ENCODE data around the gene FPR2. TPM values are rescaled to one million over a fixed set of nuclear protein-coding genes. Genes with fewer than 3 reads are reported as not detected.
A peak's percentile ranks its signal among the peaks of the same experiment; 100 is the strongest.

Gene FPR2
- total RNA-seq, 2 donors from 2014 or later = 0.30 to 3.9 TPM

DNA sequence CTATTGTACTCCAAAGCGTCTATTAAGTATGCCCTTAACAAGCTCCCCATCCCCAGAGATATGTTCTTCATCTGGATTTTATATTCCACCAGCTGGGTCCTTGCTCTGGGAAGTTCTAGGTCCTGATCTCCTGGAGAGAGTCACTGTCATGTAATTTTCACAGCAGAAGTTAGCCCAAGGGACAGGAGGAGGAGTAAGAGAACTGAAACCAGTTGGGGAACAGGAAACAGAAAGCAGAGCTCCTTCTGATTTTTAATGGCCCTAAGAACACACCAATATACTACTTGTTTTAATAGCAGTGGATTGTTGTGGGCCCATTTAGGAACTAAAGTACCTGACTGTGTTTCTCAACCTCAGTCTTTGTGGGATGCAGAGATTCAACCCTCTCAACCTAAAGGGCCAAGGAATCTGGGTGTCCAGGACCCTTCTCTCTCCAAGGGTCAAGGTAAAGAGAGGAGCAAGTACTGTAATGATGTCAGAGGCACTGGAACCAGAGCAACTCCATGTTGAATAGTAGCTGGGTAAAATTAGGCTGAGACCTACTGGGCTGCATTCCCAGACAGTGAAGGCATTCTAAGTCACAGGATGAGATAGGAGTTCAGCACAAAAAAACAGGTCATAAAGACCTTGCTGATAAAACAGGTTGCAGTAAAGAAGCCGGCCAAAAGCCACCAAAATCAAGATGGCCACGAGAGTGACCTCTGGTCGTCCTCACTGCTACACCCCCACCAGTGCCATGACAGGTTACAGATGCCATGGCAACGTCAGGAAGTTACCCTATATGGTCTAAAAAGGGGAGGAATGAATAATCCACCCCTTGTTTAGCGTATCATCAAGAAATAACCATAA lies 25.9 kb downstream of the FPR2 start:
- H3K27me3 ChIP-seq = no peaks in the 10 kb centered on the region
- no peak overlapping the region for H3K4me3 ChIP-seq
- H3K36me3 ChIP-seq = no peaks in the 10 kb centered on the region
- peak overlapping the region; percentile 28 to 43 for H3K27ac ChIP-seq
- no peaks in the 10 kb centered on the region for H3K9me3 ChIP-seq
- H3K4me1 ChIP-seq = peaks cover 0 to 8% of the 10 kb centered on the region in 2 donors
- no peak for DNase-seq (ENCODE audit: low spot score)
- TF ChIP-seq, protein P1, sequence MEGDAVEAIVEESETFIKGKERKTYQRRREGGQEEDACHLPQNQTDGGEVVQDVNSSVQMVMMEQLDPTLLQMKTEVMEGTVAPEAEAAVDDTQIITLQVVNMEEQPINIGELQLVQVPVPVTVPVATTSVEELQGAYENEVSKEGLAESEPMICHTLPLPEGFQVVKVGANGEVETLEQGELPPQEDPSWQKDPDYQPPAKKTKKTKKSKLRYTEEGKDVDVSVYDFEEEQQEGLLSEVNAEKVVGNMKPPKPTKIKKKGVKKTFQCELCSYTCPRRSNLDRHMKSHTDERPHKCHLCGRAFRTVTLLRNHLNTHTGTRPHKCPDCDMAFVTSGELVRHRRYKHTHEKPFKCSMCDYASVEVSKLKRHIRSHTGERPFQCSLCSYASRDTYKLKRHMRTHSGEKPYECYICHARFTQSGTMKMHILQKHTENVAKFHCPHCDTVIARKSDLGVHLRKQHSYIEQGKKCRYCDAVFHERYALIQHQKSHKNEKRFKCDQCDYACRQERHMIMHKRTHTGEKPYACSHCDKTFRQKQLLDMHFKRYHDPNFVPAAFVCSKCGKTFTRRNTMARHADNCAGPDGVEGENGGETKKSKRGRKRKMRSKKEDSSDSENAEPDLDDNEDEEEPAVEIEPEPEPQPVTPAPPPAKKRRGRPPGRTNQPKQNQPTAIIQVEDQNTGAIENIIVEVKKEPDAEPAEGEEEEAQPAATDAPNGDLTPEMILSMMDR (IDR thresholded peaks at IDR 0.05) = no peak

DNA sequence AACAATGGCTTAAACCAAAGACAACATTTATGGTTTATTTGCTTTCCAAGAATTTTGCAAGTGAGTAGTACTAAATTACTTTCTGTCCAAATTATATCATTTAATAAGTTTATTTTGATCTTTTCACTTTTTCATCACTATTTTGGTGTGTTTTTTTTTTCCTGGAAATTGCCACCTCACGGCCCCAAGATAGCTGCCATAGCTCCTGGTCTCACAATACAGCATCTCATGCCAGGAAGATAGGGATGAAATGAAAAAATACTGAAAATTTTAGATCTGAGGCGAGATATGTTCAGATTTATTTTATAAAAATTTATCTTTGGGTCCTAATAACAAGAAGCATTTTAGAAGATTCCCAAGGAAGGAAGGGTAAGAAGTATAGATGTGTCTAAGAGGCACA lies 27.0 kb downstream of the FPR2 start:
- Histone ChIP-seq H3K4me3 (no peak overlapping the region), H3K36me3 (no peaks in the 10 kb centered on the region), H3K27ac (no peak overlapping the region), H3K9me3 (peaks cover 0 to 1% of the 10 kb centered on the region in 2 donors), H3K27me3 (no peaks in the 10 kb centered on the region), H3K4me1 (peaks cover 0 to 8% of the 10 kb centered on the region in 2 donors)
- DNase-seq (ENCODE audit: low spot score) = no peak
- TF ChIP-seq, protein P1 (IDR thresholded peaks at IDR 0.05) = no peak

DNA sequence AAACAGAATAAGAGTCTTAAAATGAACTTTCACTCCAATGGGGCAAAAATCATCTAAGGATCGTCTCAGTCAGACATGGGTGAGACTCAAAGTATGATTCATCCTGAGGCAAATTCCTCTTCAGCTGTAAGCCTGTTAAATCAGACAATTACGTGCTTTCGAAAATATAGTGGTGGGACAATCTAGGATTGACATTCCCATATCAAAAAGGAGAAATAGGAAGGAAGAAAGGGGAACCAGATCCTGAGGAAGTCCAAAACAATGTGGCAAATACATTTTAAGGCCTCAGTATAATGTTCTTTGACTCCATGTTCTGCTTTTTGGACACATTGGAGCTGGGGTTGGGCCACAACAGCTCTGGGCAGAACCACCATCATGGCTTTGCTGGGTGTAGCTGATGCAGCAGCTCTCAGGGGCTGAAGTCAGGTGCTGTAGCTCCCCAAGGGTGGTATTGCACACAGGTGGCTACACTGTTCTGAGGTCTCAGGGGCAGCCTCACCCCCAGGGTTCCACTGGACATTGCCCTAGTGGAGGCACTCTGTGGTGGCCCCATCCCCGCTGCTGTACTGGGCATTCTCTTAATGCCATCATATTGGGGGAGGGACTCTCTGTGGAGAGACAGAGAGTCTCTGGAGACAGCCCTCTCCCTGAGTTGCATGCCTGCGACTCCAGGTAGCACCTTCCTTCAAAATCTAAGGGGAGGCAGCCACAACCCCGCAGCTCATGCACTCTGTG lies 28.2 kb downstream of the FPR2 start:
- DNase-seq (ENCODE audit: low spot score) = no peak
- TF ChIP-seq, protein P1 (IDR thresholded peaks at IDR 0.05) = no peak
- peaks cover 0 to 8% of the 10 kb centered on the region in 2 donors for H3K4me1 ChIP-seq
- H3K36me3 ChIP-seq = no peaks in the 10 kb centered on the region
- H3K27ac ChIP-seq = no peak overlapping the region
- peaks cover 0 to 4% of the 10 kb centered on the region in 2 donors for H3K9me3 ChIP-seq
- H3K4me3 ChIP-seq = no peak overlapping the region
- H3K27me3 ChIP-seq = no peaks in the 10 kb centered on the region

DNA sequence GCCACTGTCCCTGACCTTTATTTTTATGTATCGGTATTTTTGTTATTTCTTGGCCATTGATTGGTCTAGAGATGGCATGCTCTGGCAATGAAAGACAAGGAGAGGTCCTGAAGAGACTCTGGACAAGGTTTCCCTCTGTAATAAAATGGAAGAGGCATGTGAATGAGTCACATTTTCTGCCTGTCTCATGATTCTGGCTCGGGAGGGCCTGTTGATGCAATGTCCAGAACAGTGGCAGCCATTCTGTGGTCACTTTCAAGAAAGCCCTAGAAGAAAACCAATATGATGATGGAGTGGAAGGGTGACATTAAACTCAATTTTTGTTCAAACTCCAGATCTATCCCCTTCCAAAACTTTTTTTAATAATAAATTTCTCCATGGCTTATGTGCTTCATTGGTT lies 32.0 kb downstream of the FPR2 start:
- H3K27me3 ChIP-seq = no peaks in the 10 kb centered on the region
- H3K36me3 ChIP-seq = no peaks in the 10 kb centered on the region
- no peak for DNase-seq (ENCODE audit: low spot score)
- TF ChIP-seq, protein P1 (IDR thresholded peaks at IDR 0.05) = no peak
- H3K9me3 ChIP-seq = peaks cover 0 to 4% of the 10 kb centered on the region in 2 donors
- H3K4me3 ChIP-seq = no peak overlapping the region
- H3K27ac ChIP-seq = no peak overlapping the region
- H3K4me1 ChIP-seq = peaks cover 0 to under 1% of the 10 kb centered on the region in 2 donors

DNA sequence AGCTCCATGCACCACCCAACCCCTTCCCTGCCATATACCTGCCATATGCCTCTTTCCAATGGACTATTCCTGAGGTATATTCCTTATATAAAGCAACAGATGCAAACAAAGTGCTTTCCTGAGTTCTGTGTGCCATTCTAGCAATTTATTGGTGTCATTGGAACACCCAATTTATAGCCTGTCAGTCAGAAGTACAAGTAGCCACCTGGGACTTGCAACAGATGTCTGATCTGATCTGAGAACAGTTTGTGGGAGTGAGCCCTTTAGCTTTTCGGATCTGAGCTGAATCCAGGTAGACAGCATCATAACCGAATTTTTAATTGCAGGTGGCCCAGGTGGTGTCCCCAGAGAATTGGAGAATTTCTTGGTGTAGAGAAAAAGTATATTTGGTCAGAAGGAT lies 33.0 kb downstream of the FPR2 start:
- TF ChIP-seq, protein P1 (IDR thresholded peaks at IDR 0.05) = no peak
- Histone ChIP-seq H3K9me3 (peaks cover 0 to 4% of the 10 kb centered on the region in 2 donors), H3K36me3 (no peaks in the 10 kb centered on the region), H3K4me3 (no peak overlapping the region), H3K4me1 (peaks cover 0 to 12% of the 10 kb centered on the region in 2 donors), H3K27ac (no peak overlapping the region), H3K27me3 (no peaks in the 10 kb centered on the region)
- no peak for DNase-seq (ENCODE audit: low spot score)

Measured in right atrium auricular region (tissue), 2 donors.